Subcutaneous adipose tissue (tissue), 4 donors: ENCODE data around the gene HHEX. TPM values are rescaled to one million over a fixed set of nuclear protein-coding genes. Genes with fewer than 3 reads are reported as not detected.

ENCODE experiments used
- CTCF ChIP-seq: fragments of 450-650 bp; IDR thresholded peaks from one replicate; pipeline ENCODE4 v1.5.1; 2016; ENCODE audit warnings: low read depth, mild to moderate bottlenecking, control low read depth, antibody characterized with exemption, moderate library complexity
- total RNA-seq, 4 donors: library from RNA; depleted of rRNA; stranded (reverse); fragments of >200 nt; gene quantifications; one replicate each; pipeline ENCODE4 v1.1.0, GENCODE V29; 2016

Gene HHEX
- total RNA-seq, 4 donors from 2014 or later = 5.8 to 14.1 (median 7.4) TPM

GRCh38 chr10:92688927-92689662, 660 bp upstream of the HHEX start:
- TF ChIP-seq CTCF = no peak

DNA sequence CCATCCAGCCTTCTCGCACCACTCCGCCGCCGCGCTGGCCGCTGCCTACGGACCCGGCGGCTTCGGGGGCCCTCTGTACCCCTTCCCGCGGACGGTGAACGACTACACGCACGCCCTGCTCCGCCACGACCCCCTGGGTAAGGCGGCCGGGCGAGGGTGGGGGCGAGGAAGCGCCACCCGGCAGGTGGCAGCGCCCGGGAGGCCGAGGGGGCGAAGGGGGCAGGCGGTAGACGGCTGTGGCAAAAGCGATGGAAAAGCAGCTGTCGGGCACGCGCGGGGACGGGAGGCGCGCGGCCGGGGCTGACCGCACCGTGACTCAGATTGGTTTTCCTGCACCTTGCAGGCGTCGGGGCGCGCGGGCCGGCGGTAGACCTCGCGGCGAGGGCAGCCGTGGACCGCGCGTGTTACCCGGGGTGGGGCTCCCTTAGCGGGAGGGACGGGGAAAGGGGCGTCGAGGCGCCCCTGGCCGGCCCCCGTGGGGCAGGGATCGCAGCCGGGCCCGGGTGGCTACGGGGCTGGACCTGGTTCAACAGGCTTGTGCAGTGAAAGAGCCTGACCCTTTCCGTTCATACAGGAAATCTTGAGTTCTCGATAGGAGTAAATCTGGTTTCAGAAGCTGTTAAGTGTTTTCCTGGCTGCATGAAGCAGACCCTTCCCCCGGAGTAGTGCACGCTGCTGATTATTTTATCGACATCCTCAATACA, 608 bp downstream of the HHEX start:
- no peak for TF ChIP-seq CTCF

- TF ChIP-seq CTCF = no peak
Observed at GRCh38 chr10:92690915-92691590, 1.3 kb downstream of the HHEX start.

DNA sequence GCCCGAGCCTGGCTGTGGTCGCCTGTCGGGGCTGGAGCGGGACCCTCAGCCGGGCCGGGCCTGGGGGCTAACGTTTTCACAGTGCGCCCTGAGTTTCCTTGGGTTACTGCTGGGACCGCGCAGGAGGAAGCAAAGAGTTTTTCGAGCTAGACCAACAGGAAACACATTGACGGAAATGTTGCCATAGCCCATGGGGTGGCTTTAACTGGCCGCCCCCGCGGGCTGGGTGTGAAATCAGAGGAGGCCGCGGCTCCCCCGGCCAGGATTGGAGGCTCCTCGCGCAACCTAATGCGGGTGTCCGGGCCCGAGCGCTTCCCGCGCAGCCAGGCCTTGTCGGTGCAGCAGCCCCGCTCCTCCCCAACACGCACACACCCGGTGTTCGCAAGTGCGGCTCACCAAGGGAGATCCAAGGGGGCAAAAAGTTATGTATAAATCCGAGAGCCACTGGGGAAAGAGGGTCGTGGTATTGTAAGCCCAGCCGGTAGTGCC, 1.9 kb downstream of the HHEX start:
- no peak for TF ChIP-seq CTCF

GRCh38 chr10:92692080-92692671, 2.4 kb downstream of the HHEX start:
- no peak for TF ChIP-seq CTCF

DNA sequence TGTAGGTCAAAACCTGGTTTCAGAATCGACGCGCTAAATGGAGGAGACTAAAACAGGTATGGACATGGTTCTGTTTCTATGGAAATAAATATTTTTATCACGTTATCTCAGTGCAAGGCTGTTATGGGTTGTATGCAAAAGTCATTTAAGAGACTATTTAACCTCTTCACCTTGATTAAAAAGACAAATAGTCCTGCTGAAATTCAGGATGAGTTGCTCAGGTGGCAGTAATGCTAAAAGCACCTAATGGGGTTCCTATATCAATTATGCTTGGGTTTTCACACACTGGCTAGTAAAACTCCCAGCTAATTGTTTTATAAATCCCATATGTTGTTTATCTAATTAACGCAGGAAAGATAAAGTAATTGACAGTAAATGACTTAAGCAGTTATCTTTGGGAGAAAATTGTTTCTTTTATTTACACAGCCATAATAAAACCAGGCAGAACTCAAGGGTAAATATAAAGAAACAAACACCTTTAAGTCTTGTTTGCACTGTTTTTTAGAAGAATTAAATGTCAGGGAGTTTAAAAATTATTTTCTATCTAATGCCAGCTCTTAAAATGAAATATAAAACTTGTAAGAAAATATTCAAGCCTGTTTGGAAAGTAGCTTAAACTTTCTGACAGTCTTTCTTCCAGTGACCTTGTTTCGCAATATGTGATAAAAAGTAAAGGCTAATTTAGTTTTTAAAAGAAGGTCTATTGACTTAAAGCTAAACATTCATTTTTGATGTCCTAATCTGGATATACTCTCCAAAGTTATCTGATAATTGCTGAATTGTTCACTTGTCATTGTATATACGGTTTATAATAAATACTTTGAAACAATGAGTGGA, 3.2 kb downstream of the HHEX start:
- TF ChIP-seq CTCF = no peak
